ENCODE data around the gene TBC1D10B. TPM values are rescaled to one million over a fixed set of nuclear protein-coding genes. Genes with fewer than 3 reads are reported as not detected.

TBC1D10B gene
- 10 to 100 TPM; 28.2 to 35.6 TPM for total RNA-seq

DNA sequence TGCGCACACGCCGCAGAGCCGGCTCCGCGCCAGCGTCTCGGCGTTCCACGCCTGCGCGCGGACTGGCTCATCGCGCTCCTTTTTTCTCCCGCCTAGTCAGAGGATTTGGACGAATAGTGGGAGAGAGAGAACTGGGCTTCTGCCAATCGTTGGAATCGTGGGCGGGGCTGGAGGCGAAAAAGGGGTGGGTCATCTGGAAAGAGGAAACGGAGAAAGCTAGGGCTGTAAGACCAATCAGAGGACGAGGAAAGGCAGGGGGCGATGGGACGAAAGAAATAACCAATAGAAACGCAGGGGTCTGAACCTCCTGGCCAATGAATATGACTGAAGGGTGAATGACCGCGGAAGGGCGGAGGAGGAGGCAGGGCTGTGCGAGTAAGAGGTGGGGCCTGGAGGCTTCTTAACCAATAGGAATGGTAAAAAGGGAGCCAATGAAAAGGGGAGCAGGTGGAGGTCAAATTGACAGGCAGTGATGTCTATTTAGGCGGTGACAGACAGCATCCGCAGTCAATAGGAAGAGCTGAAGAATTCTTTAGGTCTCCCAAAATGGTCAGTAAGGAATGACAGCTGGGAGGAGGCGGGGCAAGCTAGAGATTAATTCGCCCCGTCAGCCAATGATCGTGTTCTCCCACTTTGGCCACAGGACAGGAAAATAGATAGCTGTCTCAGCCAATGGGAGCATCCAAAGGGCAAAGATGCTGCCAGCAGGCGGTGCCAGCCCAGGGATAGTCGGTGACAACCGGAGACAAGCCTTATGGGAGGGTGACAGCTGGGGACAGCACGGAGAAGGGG, at the start of gene TBC1D10B:
Gene TBC1D10B, minus strand, starts transcription at position 39 of the 792 bp plus-strand sequence. CDS start 311 bp downstream, outside the sequence.

DNA sequence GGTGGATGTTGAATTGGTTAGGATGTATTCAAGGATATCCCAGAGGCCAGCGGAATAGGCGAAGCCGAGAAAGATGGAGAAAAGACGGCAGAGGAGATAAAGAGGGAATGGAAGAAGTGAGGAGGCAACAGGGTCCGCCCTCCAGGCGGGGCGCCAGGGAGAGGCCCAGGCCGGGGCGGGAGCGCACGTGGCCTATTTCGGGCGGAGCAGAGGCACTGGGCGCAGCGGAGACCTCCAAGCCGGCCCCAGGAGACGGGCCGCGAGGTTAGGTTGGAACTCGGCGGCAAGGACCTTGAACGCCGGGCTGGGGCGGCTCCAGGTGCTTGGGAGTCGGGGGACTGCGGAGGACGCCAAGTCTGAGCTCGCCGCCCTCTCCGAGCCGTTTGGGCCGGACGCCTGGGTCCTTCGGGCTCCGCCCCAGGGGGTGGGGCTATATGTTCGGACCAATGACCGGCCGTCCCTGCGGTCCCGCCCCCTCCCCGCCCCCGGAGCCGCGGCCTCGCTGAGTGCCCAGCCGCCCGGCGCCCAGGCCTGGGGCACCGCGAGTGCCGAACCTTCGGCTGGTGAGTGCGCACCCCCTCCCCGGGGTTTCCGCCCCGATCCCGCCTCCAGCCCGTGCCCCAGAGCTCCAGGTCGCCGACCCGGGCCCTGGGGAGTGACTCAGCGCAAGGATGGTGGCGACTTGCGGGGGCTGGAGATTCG, 37.0 kb upstream of the TBC1D10B start, which contains the start of gene ZNF771:
Gene ZNF771, plus strand, starts transcription at position 505 of the 702 bp plus-strand sequence. CDS start 448 bp downstream, outside the sequence.

GRCh38 chr16:30395155-30395991, 25.1 kb upstream of the TBC1D10B start, which contains the start of gene ZNF48:
Gene ZNF48, plus strand, starts transcription at chr16:30395420. Its CDS starts 375 bp downstream, at chr16:30395795.

DNA sequence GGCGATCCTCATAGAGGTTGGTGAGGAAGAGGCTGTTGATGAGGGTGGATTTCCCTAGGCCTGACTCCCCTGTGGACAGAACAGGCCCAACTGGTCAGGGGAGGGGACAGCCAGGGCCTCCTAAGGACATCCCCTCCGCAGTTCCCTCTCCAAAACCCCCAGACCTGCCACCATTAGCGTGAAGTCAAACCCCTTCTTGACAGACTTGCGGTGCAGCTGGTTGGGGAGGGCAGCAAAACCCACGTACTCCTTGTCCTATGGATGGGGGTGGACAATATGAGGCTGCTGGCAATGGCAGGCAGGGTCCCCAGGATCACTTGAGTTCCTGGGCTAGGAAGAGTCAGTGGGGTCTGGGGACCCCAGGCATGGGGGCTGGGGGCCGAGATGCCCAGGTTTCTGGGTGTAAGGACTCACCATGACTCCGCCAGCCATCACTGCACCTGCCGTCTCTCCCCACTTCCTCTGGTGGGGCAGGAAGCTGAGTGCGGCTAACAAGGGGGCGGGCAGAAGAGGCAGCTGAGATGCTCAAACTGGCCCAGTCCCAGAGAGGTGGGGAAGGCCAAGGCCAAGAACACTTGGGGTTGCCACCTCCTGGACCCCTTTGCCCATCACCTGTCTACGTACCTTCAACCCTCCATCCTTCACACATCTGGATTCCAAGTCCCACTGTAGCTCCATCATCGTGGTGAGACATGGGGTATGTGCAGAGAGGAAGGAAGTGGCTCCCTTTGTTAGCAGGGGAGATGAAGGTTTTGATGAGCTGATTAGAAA, 12.0 kb upstream of the TBC1D10B start, which contains the start of gene SEPTIN1:
Gene SEPTIN1, minus strand, starts transcription at position 451 of the 771 bp plus-strand sequence. Its CDS starts 19 bp downstream, at position 432.

DNA sequence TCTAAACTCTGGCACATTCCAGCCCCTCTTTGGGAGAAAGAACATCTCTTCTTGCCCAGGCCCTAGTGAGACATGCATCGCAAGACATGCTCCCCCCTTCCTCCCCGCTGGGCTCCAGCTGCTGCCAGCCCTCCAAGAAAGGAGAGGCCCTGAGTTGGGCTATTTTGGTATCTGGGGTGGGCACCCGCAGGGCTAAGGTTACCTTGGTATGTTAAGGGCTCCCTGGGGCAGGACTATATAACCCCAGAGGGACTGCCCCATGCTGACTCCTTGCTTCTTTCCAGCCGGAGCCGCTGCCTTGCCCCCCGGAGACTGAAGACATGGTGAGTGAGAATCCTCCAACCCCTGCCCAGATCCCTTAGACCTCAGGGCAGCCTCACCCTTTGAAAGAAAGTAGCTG, 4.2 kb upstream of the TBC1D10B start, which contains the start of gene MYL11:
Gene MYL11, plus strand, starts transcription at position 265 of the 400 bp plus-strand sequence. Its CDS starts 56 bp downstream, at position 321.

GRCh38 chr16:30355144-30355953, 14.9 kb downstream of the TBC1D10B start, which contains the start of gene CD2BP2:
Gene CD2BP2, minus strand, starts transcription at chr16:30355308. Its CDS starts 627 bp downstream, at chr16:30354681.

Small RNA genes within 50 kb of the gene (small RNA-seq; reads per million reads assigned to genes)
- 8.2 to 13.8 reads per million in 2 donors for gene RF00406

Other genes starting within 250 kb of the TBC1D10B start
- gene MAPK3, start 247.3 kb downstream of the TBC1D10B start, total RNA-seq, result 10 to 100 TPM; 16.5 to 21.6 TPM
- gene CORO1A, start 186.9 kb downstream of the TBC1D10B start, total RNA-seq, result 1 to 10 TPM in 1 of 2 donors, under 1 TPM in 1; 0.69 to 1.3 TPM
- 100 to 1,000 TPM; 189 to 253 TPM for gene BOLA2B, start 176.8 kb downstream of the TBC1D10B start, total RNA-seq
- gene SLX1A, start 176.6 kb downstream of the TBC1D10B start, total RNA-seq, result 10 to 100 TPM; 28.6 to 51.3 TPM
- gene SULT1A3, start 171.2 kb downstream of the TBC1D10B start, total RNA-seq, result 1 to 10 TPM; 1.4 to 3.3 TPM
- 1 to 10 TPM in 1 of 2 donors, under 1 TPM in 1; 1.00 to 5.2 TPM for gene NPIPB13, start 122.0 kb downstream of the TBC1D10B start, total RNA-seq
- 10 to 100 TPM; 27.9 to 31.3 TPM for gene CD2BP2, start 15.2 kb downstream of the TBC1D10B start, total RNA-seq
- not detected for gene MYL11, start 4.3 kb upstream of the TBC1D10B start, total RNA-seq
- not detected for gene SEPTIN1, start 12.1 kb upstream of the TBC1D10B start, total RNA-seq
- 1 to 10 TPM; 5.7 to 5.9 TPM for gene ZNF48, start 24.9 kb upstream of the TBC1D10B start, total RNA-seq
- gene ZNF771, start 37.1 kb upstream of the TBC1D10B start, total RNA-seq, result 10 to 100 TPM in 1 of 2 donors, 1 to 10 TPM in 1; 9.3 to 13.3 TPM
- gene DCTPP1, start 59.5 kb upstream of the TBC1D10B start, total RNA-seq, result 10 to 100 TPM; 13.4 to 52.6 TPM
- gene SEPHS2, start 75.4 kb upstream of the TBC1D10B start, total RNA-seq, result 10 to 100 TPM; 20.0 to 21.3 TPM
- gene ITGAL, start 102.2 kb upstream of the TBC1D10B start, total RNA-seq, result not detected
- gene ZNF768, start 156.1 kb upstream of the TBC1D10B start, total RNA-seq, result 10 to 100 TPM; 23.1 to 26.3 TPM
- gene ZNF747, start 164.4 kb upstream of the TBC1D10B start, total RNA-seq, result 10 to 100 TPM; 13.7 to 15.5 TPM
- gene ZNF764, start 187.9 kb upstream of the TBC1D10B start, total RNA-seq, result 1 to 10 TPM; 5.3 to 7.2 TPM
- 10 to 100 TPM; 14.8 to 18.6 TPM for gene ZNF688, start 201.2 kb upstream of the TBC1D10B start, total RNA-seq
- 1 to 10 TPM; 6.7 to 7.9 TPM for gene ZNF785, start 215.2 kb upstream of the TBC1D10B start, total RNA-seq
- 10 to 100 TPM in 1 of 2 donors, 1 to 10 TPM in 1; 7.6 to 79.6 TPM for gene ZNF689, start 239.9 kb upstream of the TBC1D10B start, total RNA-seq

Data from melanocyte of skin (primary cell).